ENCODE data around the gene EML4. TPM values are rescaled to one million over a fixed set of nuclear protein-coding genes. Genes with fewer than 3 reads are reported as not detected.
A peak's percentile ranks its signal among the peaks of the same experiment; 100 is the strongest.

The EML4 gene
- total and polyA plus RNA-seq, 2 of the 13 experiments (the other 11 are each of a cell fraction or from before 2014, with no cell fraction given), result 243 to 476 TPM

- TF ChIP-seq, protein P1, sequence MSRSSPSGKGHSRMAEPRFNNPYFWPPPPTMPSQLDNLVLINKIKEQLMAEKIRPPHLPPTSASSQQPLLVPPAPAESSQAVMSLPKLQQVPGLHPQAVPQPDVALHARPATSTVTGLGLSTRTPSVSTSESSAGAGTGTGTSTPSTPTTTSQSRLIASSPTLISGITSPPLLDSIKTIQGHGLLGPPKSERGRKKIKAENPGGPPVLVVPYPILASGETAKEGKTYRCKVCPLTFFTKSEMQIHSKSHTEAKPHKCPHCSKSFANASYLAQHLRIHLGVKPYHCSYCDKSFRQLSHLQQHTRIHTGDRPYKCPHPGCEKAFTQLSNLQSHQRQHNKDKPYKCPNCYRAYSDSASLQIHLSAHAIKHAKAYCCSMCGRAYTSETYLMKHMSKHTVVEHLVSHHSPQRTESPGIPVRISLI (CRISPR knock-in tag; IDR thresholded peaks at IDR 0.05; ENCODE audit: borderline replicate concordance), result peak; percentile 63; the same call in 1 of the 2 replicates
- TF ChIP-seq ZNF337 (CRISPR knock-in tag; IDR thresholded peaks at IDR 0.05; ENCODE audit: borderline replicate concordance, low read depth) (no peak), ZNF652 (CRISPR knock-in tag; IDR thresholded peaks at IDR 0.05; ENCODE audit: borderline replicate concordance, low read depth) (no peak; the same call in 1 of the 2 replicates), ZFP41 (CRISPR knock-in tag; IDR thresholded peaks at IDR 0.05; ENCODE audit: borderline replicate concordance) (no peak), YEATS4 (CRISPR knock-in tag; IDR thresholded peaks at IDR 0.05; ENCODE audit: borderline replicate concordance) (no peak), ELF1 (CRISPR knock-in tag; IDR thresholded peaks at IDR 0.05) (peak; percentile 42; the same call in 1 of the 2 replicates), XBP1 (CRISPR knock-in tag; IDR thresholded peaks at IDR 0.05) (no peak), ZMYM3 (CRISPR knock-in tag; IDR thresholded peaks at IDR 0.05) (no peak; the same call in 1 of the 2 replicates), ZSCAN29 (CRISPR knock-in tag; conservative IDR thresholded peaks at IDR 0.05) (peak; percentile 69), CBFB (CRISPR knock-in tag; IDR thresholded peaks at IDR 0.05) (0 out of 2 replicates have a peak, but pooled peaks have one; percentile 37), POLR2G (IDR thresholded peaks at IDR 0.05; ENCODE audit: low read depth, low read length) (peak; percentile 86), KAT8 (CRISPR knock-in tag; IDR thresholded peaks at IDR 0.05) (peak; percentile 72; the same call in 1 of the 2 replicates), SAFB2 (CRISPR knock-in tag; IDR thresholded peaks at IDR 0.05; ENCODE audit: borderline replicate concordance, low read depth) (no peak; the same call in 1 of the 2 replicates), KLF15 (CRISPR knock-in tag; IDR thresholded peaks at IDR 0.05; ENCODE audit: borderline replicate concordance) (no peak; the same call in 1 of the 2 replicates), MLLT10 (CRISPR knock-in tag; IDR thresholded peaks at IDR 0.05) (no peak), ATM (IDR thresholded peaks at IDR 0.05; ENCODE audit: borderline replicate concordance) (no peak), ZFP90 (CRISPR knock-in tag; IDR thresholded peaks at IDR 0.05; ENCODE audit: borderline replicate concordance) (peak; percentile 49; the same call in 1 of the 2 replicates), ZSCAN20 (CRISPR knock-in tag; IDR thresholded peaks at IDR 0.05; ENCODE audit: borderline replicate concordance) (no peak), NRL (CRISPR knock-in tag; IDR thresholded peaks at IDR 0.05; ENCODE audit: borderline replicate concordance) (0 out of 2 replicates have a peak, but pooled peaks have one; percentile 46), ZFP37 (CRISPR knock-in tag; IDR thresholded peaks at IDR 0.05; ENCODE audit: borderline replicate concordance) (peak; percentile 86), POLR2A (IDR thresholded peaks at IDR 0.05; ENCODE audit: insufficient read depth in 1 of 2, low read depth in 2 of 2, low read length in 2 of 2) (peak; percentile 45 to 61; a peak in 2 of 4 replicates)
- TF ChIP-seq, protein P2, sequence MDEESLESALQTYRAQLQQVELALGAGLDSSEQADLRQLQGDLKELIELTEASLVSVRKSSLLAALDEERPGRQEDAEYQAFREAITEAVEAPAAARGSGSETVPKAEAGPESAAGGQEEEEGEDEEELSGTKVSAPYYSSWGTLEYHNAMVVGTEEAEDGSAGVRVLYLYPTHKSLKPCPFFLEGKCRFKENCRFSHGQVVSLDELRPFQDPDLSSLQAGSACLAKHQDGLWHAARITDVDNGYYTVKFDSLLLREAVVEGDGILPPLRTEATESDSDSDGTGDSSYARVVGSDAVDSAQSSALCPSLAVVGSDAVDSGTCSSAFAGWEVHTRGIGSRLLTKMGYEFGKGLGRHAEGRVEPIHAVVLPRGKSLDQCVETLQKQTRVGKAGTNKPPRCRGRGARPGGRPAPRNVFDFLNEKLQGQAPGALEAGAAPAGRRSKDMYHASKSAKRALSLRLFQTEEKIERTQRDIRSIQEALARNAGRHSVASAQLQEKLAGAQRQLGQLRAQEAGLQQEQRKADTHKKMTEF (CRISPR knock-in tag; IDR thresholded peaks at IDR 0.05), result peak; percentile 67; the same call in 1 of the 2 replicates
- TF ChIP-seq, protein P3, sequence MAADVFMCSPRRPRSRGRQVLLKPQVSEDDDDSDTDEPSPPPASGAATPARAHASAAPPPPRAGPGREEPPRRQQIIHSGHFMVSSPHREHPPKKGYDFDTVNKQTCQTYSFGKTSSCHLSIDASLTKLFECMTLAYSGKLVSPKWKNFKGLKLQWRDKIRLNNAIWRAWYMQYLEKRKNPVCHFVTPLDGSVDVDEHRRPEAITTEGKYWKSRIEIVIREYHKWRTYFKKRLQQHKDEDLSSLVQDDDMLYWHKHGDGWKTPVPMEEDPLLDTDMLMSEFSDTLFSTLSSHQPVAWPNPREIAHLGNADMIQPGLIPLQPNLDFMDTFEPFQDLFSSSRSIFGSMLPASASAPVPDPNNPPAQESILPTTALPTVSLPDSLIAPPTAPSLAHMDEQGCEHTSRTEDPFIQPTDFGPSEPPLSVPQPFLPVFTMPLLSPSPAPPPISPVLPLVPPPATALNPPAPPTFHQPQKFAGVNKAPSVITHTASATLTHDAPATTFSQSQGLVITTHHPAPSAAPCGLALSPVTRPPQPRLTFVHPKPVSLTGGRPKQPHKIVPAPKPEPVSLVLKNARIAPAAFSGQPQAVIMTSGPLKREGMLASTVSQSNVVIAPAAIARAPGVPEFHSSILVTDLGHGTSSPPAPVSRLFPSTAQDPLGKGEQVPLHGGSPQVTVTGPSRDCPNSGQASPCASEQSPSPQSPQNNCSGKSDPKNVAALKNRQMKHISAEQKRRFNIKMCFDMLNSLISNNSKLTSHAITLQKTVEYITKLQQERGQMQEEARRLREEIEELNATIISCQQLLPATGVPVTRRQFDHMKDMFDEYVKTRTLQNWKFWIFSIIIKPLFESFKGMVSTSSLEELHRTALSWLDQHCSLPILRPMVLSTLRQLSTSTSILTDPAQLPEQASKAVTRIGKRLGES (CRISPR knock-in tag; IDR thresholded peaks at IDR 0.05; ENCODE audit: borderline replicate concordance), result no peak
These were observed 27.2 kb upstream of the EML4 start (continued) for GRCh38 chr2:42141687-42142546.

Data from HepG2 (cell line).